Nephron progenitor cell (in vitro differentiated cells): ENCODE results near the gene CD48.

Source experiments
- DNase-seq: peaks from one replicate; pipeline ENCODE4 v3.0.0; 2021
- H3K27ac Mint-ChIP-seq: 2 replicates; pipeline ENCODE4 v1.8.0; 2021; ENCODE audit warnings: mild to moderate bottlenecking, moderate library complexity, mixed read lengths
- H3K27me3 Mint-ChIP-seq: 2 replicates; pipeline ENCODE4 v1.8.0; 2021; ENCODE audit warnings: mild to moderate bottlenecking, low read depth, mixed read lengths; ENCODE audit not compliant: poor library complexity
- H3K36me3 Mint-ChIP-seq: 2 replicates; pipeline ENCODE4 v1.8.0; 2021; ENCODE audit warnings: low read depth, mixed read lengths
- H3K4me1 Mint-ChIP-seq: 2 replicates; pipeline ENCODE4 v1.8.0; 2021; ENCODE audit warnings: mixed read lengths
- H3K4me3 Mint-ChIP-seq: 2 replicates; pipeline ENCODE4 v1.8.0; 2021; ENCODE audit warnings: mild to moderate bottlenecking, moderate library complexity, mixed read lengths
- H3K9me3 Mint-ChIP-seq: 2 replicates; pipeline ENCODE4 v1.8.0; 2021; ENCODE audit warnings: mild to moderate bottlenecking, moderate library complexity, mixed read lengths
- TF ChIP-seq, protein P1 (sequence below): fragments of 200-600 bp; sonication (generic); IDR thresholded peaks from 2 replicates; pipeline ENCODE4 v1.5.0; 2021; ENCODE audit warnings: antibody characterized with exemption

The CD48 gene

DNA sequence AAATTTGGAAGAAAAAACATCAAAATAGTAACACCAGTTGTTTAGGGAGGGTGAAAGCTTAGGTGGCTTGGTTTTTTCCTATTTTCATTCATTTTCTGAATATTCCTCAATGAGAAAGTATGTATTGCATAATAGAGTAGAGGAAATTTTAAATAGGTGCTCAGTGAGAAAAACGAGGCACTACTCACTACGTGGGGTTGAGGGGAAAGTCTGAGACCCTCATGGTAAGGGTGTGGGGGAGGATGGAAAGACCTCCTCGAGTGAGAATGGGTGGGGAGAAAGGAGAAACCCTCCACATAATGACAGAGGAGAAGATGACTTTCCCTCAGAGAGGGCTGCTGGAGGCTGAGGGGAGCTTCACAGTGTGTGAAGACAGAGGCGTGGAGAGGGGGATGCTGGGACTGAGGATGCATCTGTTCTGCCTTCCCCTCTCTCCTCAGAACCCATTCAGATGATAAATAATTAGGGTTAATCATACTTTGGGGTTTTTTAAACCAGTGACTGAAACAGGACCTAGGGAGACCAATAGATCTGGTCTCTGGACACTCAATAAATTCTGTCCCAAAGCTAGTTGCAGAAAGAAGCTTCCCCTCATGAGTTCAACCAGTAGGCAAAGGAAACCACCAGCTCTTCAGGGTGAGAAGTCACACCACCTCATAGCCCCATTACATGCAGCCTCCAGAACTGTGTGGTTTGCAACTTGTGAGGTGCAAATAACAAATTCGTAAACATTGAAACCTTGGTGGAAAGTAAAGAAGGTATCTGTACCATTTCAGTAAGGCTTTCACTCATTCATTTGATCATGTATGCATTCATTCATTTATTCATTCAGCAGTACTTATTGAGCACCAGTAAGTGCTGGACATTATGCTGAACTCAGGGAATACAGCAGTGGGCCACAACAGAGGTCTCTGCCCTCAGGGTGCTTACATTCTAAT, 44.6 kb upstream of the CD48 start:
- H3K9me3 Mint-ChIP-seq: no peaks in the 10 kb centered on the region
- H3K4me1 Mint-ChIP-seq: no peaks in the 10 kb centered on the region
- H3K4me3 Mint-ChIP-seq: no peak overlapping the region
- no peak for DNase-seq
- H3K27me3 Mint-ChIP-seq: peaks cover 18% of the 10 kb centered on the region
- no peak overlapping the region for H3K27ac Mint-ChIP-seq
- TF ChIP-seq, protein P1, sequence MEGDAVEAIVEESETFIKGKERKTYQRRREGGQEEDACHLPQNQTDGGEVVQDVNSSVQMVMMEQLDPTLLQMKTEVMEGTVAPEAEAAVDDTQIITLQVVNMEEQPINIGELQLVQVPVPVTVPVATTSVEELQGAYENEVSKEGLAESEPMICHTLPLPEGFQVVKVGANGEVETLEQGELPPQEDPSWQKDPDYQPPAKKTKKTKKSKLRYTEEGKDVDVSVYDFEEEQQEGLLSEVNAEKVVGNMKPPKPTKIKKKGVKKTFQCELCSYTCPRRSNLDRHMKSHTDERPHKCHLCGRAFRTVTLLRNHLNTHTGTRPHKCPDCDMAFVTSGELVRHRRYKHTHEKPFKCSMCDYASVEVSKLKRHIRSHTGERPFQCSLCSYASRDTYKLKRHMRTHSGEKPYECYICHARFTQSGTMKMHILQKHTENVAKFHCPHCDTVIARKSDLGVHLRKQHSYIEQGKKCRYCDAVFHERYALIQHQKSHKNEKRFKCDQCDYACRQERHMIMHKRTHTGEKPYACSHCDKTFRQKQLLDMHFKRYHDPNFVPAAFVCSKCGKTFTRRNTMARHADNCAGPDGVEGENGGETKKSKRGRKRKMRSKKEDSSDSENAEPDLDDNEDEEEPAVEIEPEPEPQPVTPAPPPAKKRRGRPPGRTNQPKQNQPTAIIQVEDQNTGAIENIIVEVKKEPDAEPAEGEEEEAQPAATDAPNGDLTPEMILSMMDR: no peak
- no peaks in the 10 kb centered on the region for H3K36me3 Mint-ChIP-seq

DNA sequence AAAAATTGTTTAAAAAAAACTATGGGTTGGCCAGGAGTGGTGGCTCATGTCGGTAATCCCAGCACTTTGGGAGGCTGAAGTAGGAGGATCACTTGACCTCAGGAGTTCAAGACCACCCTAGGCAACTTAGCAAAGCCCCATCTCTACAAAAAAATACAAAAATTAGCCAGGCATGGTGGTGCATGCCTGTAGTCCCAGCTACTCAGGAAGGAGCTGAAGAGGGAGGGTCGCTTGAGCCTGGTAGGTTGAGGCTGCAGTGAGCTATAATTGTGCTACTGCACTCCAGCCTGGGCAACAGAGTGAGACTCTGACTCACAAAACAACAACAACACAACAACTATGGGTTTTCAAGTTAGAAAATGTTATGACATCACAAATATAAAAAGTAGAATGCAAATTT, 43.8 kb upstream of the CD48 start:
- TF ChIP-seq, protein P1: no peak
- Mint-ChIP-seq H3K4me1 (no peaks in the 10 kb centered on the region), H3K36me3 (no peaks in the 10 kb centered on the region), H3K27ac (no peak overlapping the region), H3K9me3 (no peaks in the 10 kb centered on the region), H3K4me3 (no peak overlapping the region), H3K27me3 (peaks cover 25% of the 10 kb centered on the region)
- DNase-seq: no peak

DNA sequence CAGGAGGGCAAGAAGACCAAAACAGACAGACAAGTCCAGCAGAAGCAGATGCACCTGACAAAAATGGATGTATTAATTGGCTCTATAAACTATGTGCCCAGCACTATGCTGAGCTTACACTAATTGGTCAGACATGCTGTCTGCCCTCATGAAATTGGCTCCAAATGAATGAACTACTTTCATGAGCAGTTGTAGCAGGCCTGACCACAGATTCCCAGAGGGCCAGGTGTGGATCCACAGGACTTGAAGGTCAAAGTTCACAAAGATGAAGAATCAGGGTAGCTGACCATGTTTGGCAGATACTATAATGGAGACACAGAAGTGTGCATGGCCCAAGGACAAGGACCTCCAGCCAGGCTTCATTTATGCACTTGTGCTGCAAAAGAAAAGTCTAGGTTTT, 42.0 kb upstream of the CD48 start:
- Mint-ChIP-seq H3K36me3 (no peaks in the 10 kb centered on the region), H3K4me1 (no peaks in the 10 kb centered on the region), H3K9me3 (no peaks in the 10 kb centered on the region), H3K27ac (no peak overlapping the region), H3K27me3 (peaks cover 26% of the 10 kb centered on the region), H3K4me3 (no peak overlapping the region)
- TF ChIP-seq, protein P1: no peak
- no peak for DNase-seq

DNA sequence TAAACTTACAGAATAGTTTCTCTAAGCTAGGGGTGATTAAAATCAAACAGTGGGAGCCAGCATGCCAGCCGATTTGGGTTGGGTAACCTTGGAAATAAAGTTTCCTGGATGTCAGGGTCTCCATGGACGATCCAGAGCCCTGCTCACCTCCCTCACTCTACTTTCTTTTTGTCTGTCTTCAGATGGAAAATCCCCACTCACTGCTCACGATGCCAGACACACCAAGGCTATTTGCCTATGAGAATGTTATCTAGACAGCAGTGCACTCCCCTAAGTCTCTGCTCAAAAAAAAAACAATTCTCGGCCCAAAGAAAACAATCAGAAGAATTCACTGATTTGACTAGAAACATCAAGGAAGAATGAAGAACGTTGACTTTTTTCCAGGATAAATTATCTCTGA, 41.3 kb upstream of the CD48 start:
- TF ChIP-seq, protein P1: no peak
- Mint-ChIP-seq H3K36me3 (no peaks in the 10 kb centered on the region), H3K4me3 (no peak overlapping the region), H3K9me3 (no peaks in the 10 kb centered on the region), H3K27ac (no peak overlapping the region), H3K4me1 (no peaks in the 10 kb centered on the region), H3K27me3 (peaks cover 26% of the 10 kb centered on the region)
- DNase-seq: no peak

DNA sequence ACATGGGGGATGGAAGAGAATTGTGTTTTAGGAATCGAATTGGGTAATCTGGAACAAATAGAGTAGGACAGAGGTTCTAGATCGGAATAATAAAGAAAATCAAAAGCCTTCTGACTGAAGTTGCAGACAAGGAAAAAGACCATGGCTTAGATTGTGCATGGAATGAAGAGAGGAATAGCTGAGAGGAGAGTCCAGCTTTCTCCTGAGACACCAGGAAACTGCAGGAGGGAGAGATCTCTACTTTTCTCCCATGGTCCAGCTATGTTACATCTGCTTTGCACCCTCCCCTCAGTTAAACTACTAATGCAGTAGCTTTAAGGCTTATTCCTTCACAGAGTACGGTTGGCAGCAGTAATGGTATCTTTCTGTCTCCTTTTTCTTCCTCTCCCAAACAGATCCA, 40.8 kb upstream of the CD48 start:
- Mint-ChIP-seq H3K36me3 (no peaks in the 10 kb centered on the region), H3K9me3 (no peaks in the 10 kb centered on the region), H3K27ac (no peak overlapping the region), H3K4me3 (no peak overlapping the region), H3K4me1 (no peaks in the 10 kb centered on the region), H3K27me3 (peaks cover 22% of the 10 kb centered on the region)
- DNase-seq: no peak
- TF ChIP-seq, protein P1: no peak

DNA sequence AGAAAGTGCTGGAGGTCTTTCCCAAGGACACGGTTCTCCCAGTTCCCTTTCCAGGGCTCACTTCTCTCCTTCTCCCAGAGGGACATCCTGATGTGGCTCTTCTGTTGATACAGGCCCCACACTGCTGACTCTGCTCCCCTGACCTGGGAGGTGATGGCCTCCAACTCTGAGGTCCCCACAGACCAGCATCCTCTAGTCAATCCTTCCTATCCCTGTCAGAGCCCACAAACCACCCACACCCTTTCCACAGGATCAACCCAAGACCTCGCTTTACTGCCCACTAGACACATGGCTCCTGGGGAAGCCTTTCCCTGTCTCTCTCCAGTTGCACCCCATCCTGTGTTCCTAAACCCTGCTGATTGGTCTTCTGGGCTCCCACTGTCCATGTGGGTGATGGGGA, 39.0 kb upstream of the CD48 start:
- Mint-ChIP-seq H3K4me1 (peaks cover 5% of the 10 kb centered on the region), H3K36me3 (no peaks in the 10 kb centered on the region), H3K27ac (no peak overlapping the region), H3K27me3 (peaks cover 22% of the 10 kb centered on the region), H3K4me3 (no peak overlapping the region), H3K9me3 (no peaks in the 10 kb centered on the region)
- DNase-seq: no peak
- TF ChIP-seq, protein P1: no peak
